ENCODE measurements around the gene TRIM71. TPM values are rescaled to one million over a fixed set of nuclear protein-coding genes. Genes with fewer than 3 reads are reported as not detected.
"Not testable (repeated sequence)": the region's sequence is repeated elsewhere in the genome, so short reads cannot be mapped to it uniquely, and the experiment has no call there.

TRIM71 gene
- total RNA-seq, 1 donor from 2014 or later = 2.5 TPM

- Histone ChIP-seq H3K27me3 (ENCODE audit: low read depth) (no peaks in the 10 kb centered on the region), H3K27ac (no peak overlapping the region), H3K4me1 (peaks cover 19% of the 10 kb centered on the region), H3K9me3 (no peaks in the 10 kb centered on the region), H3K36me3 (no peaks in the 10 kb centered on the region), H3K4me3 (no peak overlapping the region)
- no peak for TF ChIP-seq CTCF (IDR thresholded peaks at IDR 0.05)
- intact Hi-C loops (cut with DNase I) = no loop called here
- DNase-seq = no peak
- no peak for ATAC-seq
These were observed 24.7 kb downstream of the TRIM71 start for GRCh38 chr3:32842531-32842931.

- no peak overlapping the region for H3K27ac ChIP-seq
- no peak overlapping the region for H3K4me3 ChIP-seq
- intact Hi-C loops (cut with DNase I) = no loop called here
- H3K27me3 ChIP-seq (ENCODE audit: low read depth) = no peaks in the 10 kb centered on the region
- no peak for TF ChIP-seq CTCF (IDR thresholded peaks at IDR 0.05)
- no peaks in the 10 kb centered on the region for H3K36me3 ChIP-seq
- peaks cover 19% of the 10 kb centered on the region for H3K4me1 ChIP-seq
- ATAC-seq (no peak), DNase-seq (no peak)
- no peaks in the 10 kb centered on the region for H3K9me3 ChIP-seq
These were observed 25.2 kb downstream of the TRIM71 start for GRCh38 chr3:32842987-32843386.

- Histone ChIP-seq H3K9me3 (no peaks in the 10 kb centered on the region), H3K36me3 (no peaks in the 10 kb centered on the region), H3K27ac (no peak overlapping the region), H3K27me3 (ENCODE audit: low read depth) (no peaks in the 10 kb centered on the region), H3K4me1 (peaks cover 19% of the 10 kb centered on the region), H3K4me3 (no peak overlapping the region)
- no peak for ATAC-seq
- intact Hi-C loops (cut with DNase I) = no loop called here
- no peak for TF ChIP-seq CTCF (IDR thresholded peaks at IDR 0.05)
- DNase-seq = no peak
These were observed 25.9 kb downstream of the TRIM71 start for GRCh38 chr3:32843510-32844321.

- ATAC-seq (no peak), DNase-seq (no peak)
- H3K27me3 ChIP-seq (ENCODE audit: low read depth) = no peaks in the 10 kb centered on the region
- peaks cover 19% of the 10 kb centered on the region for H3K4me1 ChIP-seq
- TF ChIP-seq CTCF (IDR thresholded peaks at IDR 0.05) = no peak
- H3K36me3 ChIP-seq = no peaks in the 10 kb centered on the region
- H3K27ac ChIP-seq = no peak overlapping the region
- no peaks in the 10 kb centered on the region for H3K9me3 ChIP-seq
- intact Hi-C loops (cut with DNase I) = no loop called here
- no peak overlapping the region for H3K4me3 ChIP-seq
These were observed 26.5 kb downstream of the TRIM71 start for GRCh38 chr3:32844322-32844654.

- Histone ChIP-seq H3K27ac (no peak overlapping the region), H3K27me3 (ENCODE audit: low read depth) (no peaks in the 10 kb centered on the region), H3K4me3 (no peak overlapping the region), H3K9me3 (no peaks in the 10 kb centered on the region), H3K4me1 (peaks cover 18% of the 10 kb centered on the region), H3K36me3 (no peaks in the 10 kb centered on the region)
- no peak for ATAC-seq
- intact Hi-C loops (cut with DNase I) = no loop called here
- no peak for TF ChIP-seq CTCF (IDR thresholded peaks at IDR 0.05)
- no peak for DNase-seq
These were observed 27.1 kb downstream of the TRIM71 start for GRCh38 chr3:32844914-32845313.

- H3K27me3 ChIP-seq (ENCODE audit: low read depth); intact Hi-C loops (cut with DNase I); H3K36me3 ChIP-seq; H3K4me3 ChIP-seq; H3K9me3 ChIP-seq; DNase-seq; ATAC-seq; H3K27ac ChIP-seq: not testable (repeated sequence)
- H3K4me1 ChIP-seq = peaks cover 12% of the 10 kb centered on the region
These were observed 27.7 kb downstream of the TRIM71 start for GRCh38 chr3:32845546-32845945.

- H3K4me3 ChIP-seq; ATAC-seq; H3K36me3 ChIP-seq; H3K27ac ChIP-seq; intact Hi-C loops (cut with DNase I); H3K9me3 ChIP-seq; H3K27me3 ChIP-seq (ENCODE audit: low read depth); DNase-seq: not testable (repeated sequence)
- H3K4me1 ChIP-seq = peaks cover 11% of the 10 kb centered on the region
These were observed 29.2 kb downstream of the TRIM71 start for GRCh38 chr3:32847045-32847444.

Measured in lower lobe of right lung (tissue), 2 donors.